Right renal pelvis (tissue), 4 donors: ENCODE measurements around the gene RTEL1. TPM values are rescaled to one million over a fixed set of nuclear protein-coding genes. Genes with fewer than 3 reads are reported as not detected.
"Not testable (repeated sequence)": the region's sequence is repeated elsewhere in the genome, so short reads cannot be mapped to it uniquely, and the experiment has no call there.

Source experiments
- DNase-seq, 4 donors: peaks; one replicate each; pipeline ENCODE4 v3.0.0-alpha.2; 2013; ENCODE audit warnings: low read depth in 4 of 4, low spot score in 3 of 4, missing footprints in 1 of 4
- polyA plus RNA-seq, 4 donors: library from polyadenylated mRNA; unstranded; fragments of 120-200 nt; gene quantifications; one replicate each; pipeline ENCODE4 v1.2.1, GENCODE V29; 2013; ENCODE audit not compliant: insufficient read length in 4 of 4

RTEL1 gene
- polyA plus RNA-seq, 4 donors = 15.8 to 18.2 (median 17.6) TPM

DNA sequence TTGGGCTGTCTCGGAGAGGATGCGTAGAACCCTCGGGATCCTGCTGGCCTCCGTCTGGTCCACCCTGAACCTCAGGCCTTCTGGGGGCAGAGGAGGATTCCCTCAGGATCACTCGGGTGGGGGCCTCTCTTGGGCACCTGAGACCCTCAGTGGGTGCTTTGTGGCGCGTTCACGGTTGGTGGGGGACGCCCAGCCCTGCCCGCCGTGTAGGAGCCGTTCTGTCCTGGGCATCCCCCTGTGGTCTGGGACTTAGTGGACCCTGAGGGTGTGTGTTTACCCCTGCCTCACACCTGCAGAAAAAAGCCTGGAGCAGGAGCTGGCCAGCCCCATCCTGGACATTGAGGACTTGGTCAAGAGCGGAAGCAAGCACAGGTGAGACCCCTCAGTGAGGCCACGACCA lies 7.6 kb downstream of the RTEL1 start:
- DNase-seq = no peak

DNA sequence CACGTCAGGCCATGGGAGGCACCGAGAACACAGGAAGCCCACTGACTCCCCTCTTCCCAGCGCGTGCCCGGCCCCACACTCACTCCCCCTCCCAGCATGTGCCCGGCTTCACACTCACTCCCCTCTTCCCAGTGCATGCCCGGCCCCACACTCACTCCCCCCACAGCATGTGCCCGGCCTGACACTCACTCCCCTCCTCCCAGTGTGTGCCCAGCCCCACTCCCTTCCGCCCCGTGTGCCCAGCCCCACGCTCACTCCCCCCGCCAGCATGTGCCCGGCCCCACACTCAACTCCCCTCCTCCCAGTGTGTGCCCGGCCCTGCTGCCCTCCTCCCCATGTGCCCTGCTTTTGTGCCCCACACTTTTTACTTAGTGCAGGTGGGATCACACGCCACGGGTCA lies 9.7 kb downstream of the RTEL1 start:
- no peak for DNase-seq

DNA sequence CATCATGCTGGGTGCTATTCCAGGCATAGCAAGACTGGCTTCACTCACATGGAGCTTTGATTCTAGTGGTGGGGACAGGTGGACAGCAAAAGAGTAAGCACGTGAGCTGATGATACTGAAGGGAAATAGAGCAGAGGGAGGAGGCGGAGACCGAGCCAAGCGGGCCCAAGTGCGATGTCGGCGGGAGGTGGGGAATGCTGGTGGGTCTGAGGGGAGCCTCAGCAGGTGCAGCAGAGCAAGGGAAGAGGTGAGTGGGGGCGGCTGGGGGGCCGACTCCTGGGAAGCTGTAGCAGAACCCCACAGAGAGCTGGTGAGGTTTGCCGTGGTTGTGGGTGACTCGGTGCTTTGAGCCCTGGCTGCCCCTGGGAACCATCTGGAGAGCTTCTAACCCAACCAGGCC lies 10.2 kb downstream of the RTEL1 start:
- no peak for DNase-seq

DNA sequence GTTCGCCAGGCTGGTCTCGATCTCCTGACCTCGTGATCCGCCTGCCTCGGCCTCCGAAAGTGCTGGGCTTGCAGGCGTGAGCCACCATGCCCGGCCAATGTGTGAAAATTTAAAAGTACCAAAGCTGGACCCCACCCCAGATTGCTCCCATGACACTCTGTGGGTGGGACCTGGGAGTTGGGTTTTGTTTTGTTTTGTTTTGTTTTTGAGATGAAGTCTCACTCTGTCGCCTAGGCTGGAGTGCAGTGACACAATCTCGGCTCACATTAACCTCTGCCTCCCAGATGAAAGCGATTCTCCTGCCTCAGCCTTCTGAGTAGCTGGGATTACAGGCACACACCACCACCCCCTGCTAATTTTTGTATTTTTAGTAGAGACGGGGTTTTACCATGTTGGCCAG lies 13.6 kb downstream of the RTEL1 start:
- DNase-seq = not testable (repeated sequence)

DNA sequence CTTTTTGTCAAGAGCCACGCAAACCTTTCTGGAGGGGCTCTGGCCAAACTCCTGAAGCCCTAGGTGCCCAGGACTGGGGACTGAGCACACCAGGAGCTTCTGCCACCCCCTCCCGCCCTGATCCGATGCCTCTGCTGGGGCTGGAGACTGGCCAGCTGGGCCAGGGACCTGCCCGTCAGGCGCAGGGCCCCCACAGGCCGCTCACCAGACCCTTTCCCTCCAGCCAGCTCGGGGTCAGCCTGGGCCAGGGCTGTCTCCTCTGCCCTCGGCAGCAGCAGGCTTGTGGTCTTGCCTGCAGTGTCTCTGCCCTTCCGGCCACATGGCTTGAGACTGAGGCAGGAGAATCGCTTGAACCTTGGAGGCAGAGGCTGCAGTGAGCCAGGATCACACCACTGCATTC lies 14.6 kb downstream of the RTEL1 start:
- no peak for DNase-seq

DNA sequence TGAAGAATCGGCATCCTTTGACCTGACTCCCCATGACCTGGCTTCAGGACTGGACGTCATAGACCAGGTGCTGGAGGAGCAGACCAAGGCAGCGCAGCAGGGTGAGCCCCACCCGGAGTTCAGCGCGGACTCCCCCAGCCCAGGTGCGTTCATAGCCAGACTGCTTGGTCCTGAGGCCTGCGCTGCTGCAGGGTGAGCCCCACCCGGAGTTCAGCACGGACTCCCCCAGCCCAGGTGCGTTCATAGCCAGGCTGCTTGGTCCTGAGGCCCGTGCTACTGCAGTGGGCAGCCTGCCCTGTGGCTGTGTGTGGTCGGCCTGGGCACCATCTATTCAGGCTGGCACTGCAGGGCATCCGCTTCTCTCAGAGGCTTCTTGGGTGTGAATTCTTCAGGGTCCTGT lies 15.8 kb downstream of the RTEL1 start:
- no peak for DNase-seq

DNA sequence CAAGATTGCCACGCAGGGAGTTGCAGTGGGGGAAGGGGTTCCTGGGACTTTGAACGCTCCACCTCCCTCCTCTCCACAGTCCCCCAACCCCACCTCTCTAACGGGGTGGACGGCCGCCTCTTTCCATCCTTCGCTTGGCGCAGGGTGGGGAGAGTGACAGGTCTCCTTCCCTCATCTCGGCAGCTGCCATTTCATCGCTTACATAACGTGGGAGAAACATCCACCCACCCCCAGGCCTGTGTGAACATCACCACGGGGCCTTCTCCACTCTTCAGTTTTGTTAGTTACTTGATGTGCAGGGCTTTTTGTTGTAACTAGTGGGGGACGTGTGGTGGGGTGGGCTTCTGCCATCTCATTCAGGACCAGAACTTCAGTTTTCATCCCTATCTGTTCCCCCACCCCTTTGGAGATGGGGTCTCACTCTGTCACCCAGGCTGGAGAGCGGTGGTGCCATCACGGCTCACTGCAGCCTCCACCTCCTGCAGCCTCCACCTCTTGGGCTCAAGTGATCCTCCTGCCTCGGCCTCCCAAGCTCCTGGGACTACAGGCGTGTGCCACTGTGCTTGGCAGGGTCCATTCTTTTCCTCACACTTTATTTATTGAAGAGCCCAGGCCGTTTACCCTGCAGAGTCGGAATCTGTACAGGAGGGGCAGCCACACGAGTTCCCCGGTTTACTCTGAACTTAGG lies 17.7 kb downstream of the RTEL1 start:
- no peak for DNase-seq

DNA sequence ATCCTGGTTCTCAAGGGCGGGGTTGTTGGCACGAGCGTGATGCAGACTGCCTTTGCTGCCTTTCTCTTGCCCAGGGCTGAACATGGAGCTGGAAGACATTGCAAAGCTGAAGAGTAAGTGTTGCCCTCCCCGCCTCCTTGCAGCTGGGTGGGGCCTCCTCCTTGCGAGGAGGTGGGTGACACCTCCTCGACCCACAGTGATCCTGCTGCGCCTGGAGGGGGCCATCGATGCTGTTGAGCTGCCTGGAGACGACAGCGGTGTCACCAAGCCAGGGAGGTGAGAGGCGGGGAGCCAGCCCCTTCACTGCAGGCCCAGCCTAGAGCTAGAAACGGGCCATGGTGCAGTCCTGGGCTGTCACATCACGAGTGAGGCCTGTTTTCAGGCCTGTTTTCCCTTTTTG lies 20.0 kb downstream of the RTEL1 start:
- no peak for DNase-seq

DNA sequence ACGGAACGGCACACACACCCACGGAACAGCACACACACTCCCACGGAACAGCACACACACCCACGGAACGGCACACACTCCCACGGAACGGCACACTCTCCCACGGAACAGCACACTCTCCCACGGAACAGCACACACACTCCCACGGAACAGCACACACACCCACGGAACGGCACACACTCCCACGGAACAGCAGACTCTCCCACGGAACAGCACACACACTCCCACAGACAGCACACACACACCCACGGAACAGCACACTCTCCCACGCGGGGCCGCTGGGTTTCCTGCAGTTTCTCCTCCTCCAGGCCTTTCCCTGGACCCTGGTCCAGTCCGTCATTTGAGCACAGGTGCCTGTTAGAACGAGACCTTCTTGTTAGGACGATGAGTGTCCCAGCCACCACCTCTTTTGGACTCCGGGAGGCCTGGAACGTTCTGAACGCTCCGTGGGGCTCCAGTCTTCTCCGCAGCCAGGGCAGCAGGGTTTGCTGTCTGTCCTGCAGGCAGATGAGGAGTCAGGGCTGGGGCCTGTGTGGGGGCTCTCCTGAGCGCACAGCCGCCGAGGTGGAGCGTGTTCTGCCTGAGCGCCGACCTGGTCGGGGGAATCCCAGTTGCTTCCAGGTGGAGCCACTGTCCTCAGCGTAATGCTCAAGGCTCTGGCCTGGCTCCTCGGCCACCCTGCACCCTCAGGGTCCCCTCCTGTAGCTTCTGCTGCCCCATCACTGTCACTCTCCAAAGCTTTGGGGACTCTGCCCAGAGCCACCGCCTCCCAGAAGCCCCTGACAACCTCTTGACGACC lies 20.8 kb downstream of the RTEL1 start:
- DNase-seq = no peak

DNA sequence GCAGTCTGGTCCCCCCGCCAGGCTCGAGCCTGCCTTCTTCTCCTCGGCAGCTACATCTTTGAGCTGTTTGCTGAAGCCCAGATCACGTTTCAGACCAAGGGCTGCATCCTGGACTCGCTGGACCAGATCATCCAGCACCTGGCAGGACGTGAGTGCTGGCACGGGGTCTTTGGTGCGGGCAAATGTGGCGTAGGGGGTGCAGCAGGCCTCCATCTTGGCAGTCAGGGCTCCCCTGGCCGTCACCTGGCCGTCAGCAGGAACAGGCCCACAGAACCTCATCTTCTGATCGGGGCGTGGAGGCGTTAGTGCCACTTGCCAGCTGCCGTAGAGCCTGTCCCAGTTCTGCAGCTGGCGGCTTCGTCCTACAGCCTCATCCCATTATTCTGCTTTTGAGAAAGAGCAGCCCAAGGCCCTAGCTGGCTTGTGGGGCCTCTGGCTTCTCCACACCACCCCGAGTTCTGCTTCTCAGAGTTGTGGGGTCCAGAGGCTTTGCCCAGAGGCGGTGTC lies 21.7 kb downstream of the RTEL1 start:
- no peak for DNase-seq

DNA sequence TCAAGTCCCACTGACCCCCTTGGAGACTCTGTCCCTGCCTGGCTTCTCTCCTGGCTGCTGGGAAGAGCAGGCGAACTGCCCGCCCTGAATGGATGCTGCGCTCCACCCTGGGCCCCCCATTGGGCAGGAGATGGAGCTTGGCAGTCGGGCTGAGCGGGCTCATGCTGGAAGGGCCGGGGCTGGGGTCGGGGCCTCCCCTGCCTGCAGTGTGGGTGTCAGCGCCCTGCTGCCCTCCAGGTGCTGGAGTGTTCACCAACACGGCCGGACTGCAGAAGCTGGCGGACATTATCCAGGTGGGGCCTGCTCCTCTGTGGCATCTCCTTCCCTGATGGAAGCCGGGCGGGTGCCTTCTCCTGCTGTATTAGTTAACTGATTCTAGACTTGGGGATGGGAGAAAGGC lies 22.3 kb downstream of the RTEL1 start:
- DNase-seq = no peak

DNA sequence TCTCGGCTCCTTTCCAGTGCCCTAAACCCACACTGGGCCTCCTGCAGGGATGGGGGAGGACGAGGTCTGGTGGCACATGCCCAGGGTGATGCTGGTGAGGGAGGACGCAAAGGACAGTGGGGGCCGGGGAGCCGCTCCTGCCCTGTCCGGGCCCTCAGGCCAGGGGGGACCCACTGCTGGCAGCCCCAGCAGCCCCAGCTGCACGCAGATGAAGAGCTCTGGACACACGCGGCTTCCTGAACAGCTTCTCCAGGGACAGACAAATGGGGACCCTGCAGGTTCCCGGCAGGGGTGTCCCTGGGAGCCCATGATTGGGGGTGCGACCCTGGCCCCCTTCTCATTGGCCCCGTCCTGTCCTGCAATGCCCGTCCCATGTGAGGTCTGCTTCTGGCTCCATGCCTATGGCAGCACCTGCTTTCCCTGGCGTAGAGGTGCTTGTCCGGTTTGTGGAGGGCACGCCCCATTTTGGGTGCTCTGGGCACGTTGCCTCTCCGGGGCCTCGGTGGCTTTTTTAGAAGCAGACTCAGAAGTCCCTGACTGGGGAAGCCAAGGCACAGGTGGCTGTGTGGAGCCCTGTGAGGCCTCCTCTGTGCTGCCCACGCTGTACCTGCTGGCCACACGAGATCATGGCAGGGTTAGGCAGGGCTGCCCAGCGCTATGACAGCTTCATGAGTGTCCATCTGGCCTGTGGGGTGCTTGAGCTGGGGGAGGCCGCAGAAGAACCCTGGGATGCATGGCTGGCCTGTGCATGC lies 22.9 kb downstream of the RTEL1 start:
- no peak for DNase-seq

DNA sequence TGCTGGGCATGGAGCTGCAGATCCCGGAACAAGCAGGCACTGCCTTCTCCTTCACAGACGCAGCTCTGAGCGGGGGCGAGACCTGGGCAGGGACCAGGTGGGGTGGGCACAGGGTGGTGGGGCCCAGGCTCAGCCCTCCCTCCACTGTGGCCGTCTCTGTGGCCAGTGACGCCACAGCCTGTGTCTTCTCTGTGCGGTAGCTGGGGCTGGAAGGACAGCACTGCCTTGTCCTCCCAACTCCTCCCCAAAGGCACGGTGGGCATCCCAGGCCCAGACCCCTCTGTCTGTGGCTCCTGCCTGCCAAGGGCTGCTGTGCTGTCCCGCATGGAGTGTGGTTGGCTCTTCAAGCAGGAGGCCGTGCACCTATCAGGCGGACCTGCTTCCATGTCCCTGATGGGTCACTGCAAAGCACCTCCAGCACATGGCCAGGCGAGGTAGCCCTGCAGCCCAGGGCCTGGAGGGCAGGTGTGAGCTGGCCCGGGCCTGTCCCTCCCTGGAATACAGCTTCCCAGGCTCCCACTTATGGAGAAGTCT lies 23.6 kb downstream of the RTEL1 start:
- no peak for DNase-seq

DNA sequence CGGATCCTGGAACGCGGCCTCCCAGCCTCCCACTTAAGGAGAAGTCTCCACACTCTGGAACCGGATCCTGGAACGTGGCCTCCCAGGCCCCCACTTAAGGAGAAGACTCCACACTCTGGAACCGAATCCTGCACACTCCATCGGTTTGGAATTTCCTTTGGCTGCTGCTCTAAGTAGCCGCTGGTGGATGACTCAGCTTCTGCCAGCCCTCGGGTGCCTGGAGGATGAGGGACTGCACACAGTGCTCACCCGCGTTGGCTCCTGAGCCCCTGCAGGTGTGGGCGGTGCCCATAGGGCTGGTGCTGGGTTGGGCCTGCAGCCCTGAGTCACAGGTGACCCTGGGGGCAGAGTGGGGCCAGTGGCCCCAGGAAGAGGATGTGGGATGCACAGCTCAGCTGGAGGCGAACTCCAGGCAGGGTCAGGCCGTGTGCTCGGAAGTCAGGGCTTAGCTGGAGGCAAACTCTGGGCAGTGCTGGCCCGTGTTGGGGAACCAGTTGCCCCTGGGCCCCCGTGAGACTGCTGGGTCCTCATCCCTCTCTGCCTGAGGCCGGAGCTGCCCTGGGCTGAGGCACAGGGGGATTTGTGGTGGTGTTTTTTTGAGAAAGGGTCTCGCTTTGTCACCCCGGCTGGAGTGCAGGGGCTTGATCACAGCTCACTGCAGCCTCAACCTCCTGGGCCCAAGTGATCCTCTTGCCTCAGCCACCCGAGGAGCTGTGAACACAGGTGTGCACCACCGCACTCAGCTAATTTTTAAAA lies 24.4 kb downstream of the RTEL1 start:
- DNase-seq = no peak

DNA sequence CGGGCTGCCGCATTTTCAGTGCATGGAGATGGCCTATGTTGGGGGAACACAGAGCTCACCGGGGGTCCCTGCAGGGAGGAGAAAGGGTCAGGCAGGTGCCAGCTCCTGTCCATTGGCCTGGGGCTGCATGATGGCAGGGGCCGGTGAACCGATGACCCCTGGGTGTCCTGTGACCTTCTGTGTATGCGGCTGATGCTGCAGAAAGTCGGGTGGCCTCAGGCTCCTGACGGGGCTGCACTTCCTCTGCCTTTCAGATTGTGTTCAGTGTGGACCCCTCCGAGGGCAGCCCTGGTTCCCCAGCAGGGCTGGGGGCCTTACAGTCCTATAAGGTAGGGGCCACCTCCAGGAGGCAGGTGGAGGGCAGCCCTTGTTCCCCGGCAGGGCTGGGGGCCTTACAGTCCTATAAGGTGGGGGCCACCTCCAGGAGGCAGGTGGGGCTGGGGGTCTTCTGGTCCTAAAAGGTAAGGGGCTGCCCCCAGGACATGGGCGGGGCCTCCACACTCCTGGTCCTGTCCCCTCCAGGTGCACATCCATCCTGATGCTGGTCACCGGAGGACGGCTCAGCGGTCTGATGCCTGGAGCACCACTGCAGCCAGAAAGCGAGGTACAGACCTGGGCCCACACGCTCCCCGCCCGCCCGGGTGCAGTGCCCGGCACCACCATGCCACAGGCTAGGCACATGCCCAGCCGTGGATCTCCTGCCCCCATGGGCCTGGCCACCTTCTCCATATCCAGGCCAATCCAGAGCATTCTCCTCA lies 27.3 kb downstream of the RTEL1 start:
- DNase-seq = no peak

DNA sequence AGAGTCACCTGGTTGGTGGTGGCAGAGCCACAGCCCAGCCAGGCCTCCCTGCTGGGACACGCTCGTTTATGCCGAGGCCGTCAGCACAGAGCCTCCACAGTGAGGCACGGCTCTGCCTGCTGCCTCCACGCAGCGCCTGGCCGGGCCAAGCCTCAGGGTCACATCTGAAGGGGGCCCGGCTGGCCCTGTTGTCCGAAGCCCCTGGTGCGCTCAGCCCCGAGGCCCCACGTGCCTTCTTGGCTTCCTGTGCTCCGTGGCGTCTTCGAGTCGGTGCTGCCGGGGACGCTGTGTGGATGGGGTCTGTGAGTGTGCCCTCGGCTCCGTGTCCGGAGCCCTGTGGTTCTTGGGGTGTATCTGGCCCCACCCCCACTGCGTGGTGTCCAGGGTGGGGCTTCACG lies 28.0 kb downstream of the RTEL1 start:
- DNase-seq = no peak

DNA sequence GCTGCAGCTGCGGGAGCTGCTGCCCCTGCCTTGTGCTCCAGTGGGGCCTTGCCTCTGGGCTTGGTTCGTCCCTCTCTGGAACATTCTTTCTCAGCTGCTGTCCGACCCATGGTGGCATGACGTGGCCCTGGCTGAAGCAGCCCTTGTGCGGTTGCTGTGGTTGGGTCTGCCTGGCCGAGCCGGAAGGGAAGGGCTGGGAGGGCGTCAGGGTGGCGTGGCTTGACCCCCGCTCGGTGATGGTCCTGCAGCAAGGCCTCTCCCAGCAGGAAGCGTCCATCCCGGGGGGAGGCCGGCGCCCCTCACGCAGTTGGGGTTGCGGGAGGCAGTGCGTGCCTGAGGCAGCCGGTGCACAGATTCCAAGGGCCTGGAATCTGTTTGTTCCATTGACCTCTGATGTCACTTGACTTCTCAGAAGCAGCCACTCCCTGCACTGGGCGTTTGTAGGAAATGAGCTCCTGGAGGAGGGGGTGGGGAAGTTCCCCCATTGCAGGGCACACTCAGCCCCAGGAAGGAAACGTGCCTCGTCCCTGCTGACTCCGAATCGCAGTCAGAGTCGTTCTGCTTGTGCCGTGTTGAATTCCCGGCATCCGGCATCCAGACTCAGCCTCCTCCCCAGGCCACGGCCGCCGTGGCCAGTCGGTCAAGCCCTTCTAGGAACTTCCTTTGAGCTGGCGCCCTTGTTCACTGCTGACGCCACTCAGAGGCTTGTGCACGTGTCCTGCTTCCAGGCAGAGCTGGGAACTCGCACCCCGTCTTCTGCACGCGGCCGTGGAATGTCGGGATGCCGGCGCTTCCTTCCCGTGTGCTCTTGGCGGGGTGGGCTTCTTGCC lies 28.6 kb downstream of the RTEL1 start:
- no peak for DNase-seq

DNA sequence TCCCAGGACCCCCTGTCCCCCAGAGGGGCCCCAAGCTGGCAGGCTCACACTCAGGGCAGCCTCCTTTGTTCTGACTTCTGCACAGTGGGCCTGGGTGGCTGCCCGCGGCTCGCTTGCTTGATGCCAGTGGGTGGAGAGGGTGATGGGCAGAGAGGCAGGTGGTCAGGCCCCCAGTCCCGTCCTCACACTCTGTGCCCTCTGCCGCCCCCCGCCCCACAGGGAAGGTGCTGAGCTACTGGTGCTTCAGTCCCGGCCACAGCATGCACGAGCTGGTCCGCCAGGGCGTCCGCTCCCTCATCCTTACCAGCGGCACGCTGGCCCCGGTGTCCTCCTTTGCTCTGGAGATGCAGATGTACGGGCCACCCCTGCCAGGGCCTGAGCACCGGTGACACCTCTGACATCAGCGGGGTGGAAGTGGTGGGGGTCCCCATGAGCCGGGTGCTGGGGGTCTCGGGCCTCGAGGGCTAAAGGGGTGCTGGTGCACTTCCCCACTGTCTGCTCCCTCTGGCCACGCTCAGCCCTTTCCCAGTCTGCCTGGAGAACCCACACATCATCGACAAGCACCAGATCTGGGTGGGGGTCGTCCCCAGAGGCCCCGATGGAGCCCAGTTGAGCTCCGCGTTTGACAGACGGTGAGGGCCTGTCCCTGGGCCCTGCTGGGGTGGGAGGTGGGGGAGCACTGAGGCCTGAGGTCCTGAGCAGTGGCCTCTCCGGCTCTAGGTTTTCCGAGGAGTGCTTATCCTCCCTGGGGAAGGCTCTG lies 29.5 kb downstream of the RTEL1 start:
- no peak for DNase-seq
